Measurements from ENCODE around the gene GRHL1. TPM values are rescaled to one million over a fixed set of nuclear protein-coding genes. Genes with fewer than 3 reads are reported as not detected.

GRHL1 gene
- total and polyA plus RNA-seq, 2 of the 4 experiments (the other 2 are of a cell fraction) = 0.18 to 0.21 TPM

GRCh38 chr2:10041711-10042110 is 90.2 kb downstream of the GRHL1 start:
- no peak overlapping the region for H3K18ac ChIP-seq (ENCODE audit: low read depth, low read length)
- H2AFZ ChIP-seq (replicated peaks; ENCODE audit: low read length, poor library complexity) = no peak overlapping the region
- H3K27me3 ChIP-seq (ENCODE audit: control insufficient read depth, insufficient read depth, low read length) = no peaks in the 10 kb centered on the region
- no peaks in the 10 kb centered on the region for H3K9me3 ChIP-seq (ENCODE audit: control insufficient read depth, insufficient read depth, low read length)
- no peak overlapping the region for H4K5ac ChIP-seq (ENCODE audit: low read depth, low read length)
- no TSS peak for BruUV-seq (replicated peaks)
- no peak overlapping the region for H2BK5ac ChIP-seq (ENCODE audit: low read depth, low read length, poor library complexity, severe bottlenecking)
- H4K91ac ChIP-seq (ENCODE audit: insufficient read depth, low read depth, low read length) = no peak overlapping the region
- dilution Hi-C loops (cut with HindIII; ENCODE audit: low sequenced_read_pairs, unreplicated experiment) = no loop called here
- peaks cover 2% of the 10 kb centered on the region; the same call in 1 of the 2 replicates for H3K4me1 ChIP-seq (ENCODE audit: control insufficient read depth, insufficient read depth, low read length)
- DNase-seq (no peak), ATAC-seq (ENCODE audit: low read depth) (no peak)
- H3K14ac ChIP-seq (replicated peaks; ENCODE audit: low read depth, low read length) = no peak overlapping the region
- no peak overlapping the region for H2BK20ac ChIP-seq (ENCODE audit: low read depth, low read length)
- H3K4me2 ChIP-seq (ENCODE audit: low read depth, low read length) = no peak overlapping the region
- H3K27ac ChIP-seq (ENCODE audit: insufficient read depth, low read length) = no peak overlapping the region
- CTCF ChIA-PET = no interaction called here
- no peak overlapping the region for H3K56ac ChIP-seq (ENCODE audit: extremely low read depth, insufficient read depth, low read length)
- H2AK5ac ChIP-seq (ENCODE audit: low read depth, low read length) = no peak overlapping the region; the same call in 1 of the 2 replicates
- no peak overlapping the region for H2BK120ac ChIP-seq (ENCODE audit: low read depth, low read length)
- in situ Hi-C loops (cut with MboI; ENCODE audit: low sequenced_read_pairs) = loop anchor here (10.0 kb wide), 1 partner anchor 477 kb away; no protein-coding TSS in a partner anchor
- TF ChIP-seq BHLHE40 (IDR thresholded peaks at IDR 0.05; ENCODE audit: low read depth, low read length) (no peak), NFE2L2 (IDR thresholded peaks at IDR 0.05; ENCODE audit: low read depth, low read length) (no peak), ELK1 (IDR thresholded peaks at IDR 0.05; ENCODE audit: borderline replicate concordance, low read depth, low read length) (no peak), CEBPB (IDR thresholded peaks at IDR 0.05; ENCODE audit: low read depth, low read length) (no peak), POLR2A (IDR thresholded peaks at IDR 0.05; ENCODE audit: low read depth, low read length) (no peak), USF2 (IDR thresholded peaks at IDR 0.05; ENCODE audit: low read depth, low read length) (no peak), SMC3 (IDR thresholded peaks at IDR 0.05; ENCODE audit: low read depth, low read length) (no peak), RAD21 (IDR thresholded peaks at IDR 0.05; ENCODE audit: low read length) (no peak), MXI1 (IDR thresholded peaks at IDR 0.05; ENCODE audit: borderline replicate concordance, low read depth, low read length) (no peak), RFX5 (IDR thresholded peaks at IDR 0.05; ENCODE audit: low read depth, low read length) (no peak), CTCF (conservative IDR thresholded peaks at IDR 0.05; ENCODE audit: low read depth, low read length) (no peak), CHD1 (IDR thresholded peaks at IDR 0.05; ENCODE audit: low read depth, low read length) (no peak), RCOR1 (IDR thresholded peaks at IDR 0.05; ENCODE audit: insufficient replicate concordance, low read length) (no peak), FOS (IDR thresholded peaks at IDR 0.05; ENCODE audit: low read depth, low read length) (no peak), MAZ (IDR thresholded peaks at IDR 0.05; ENCODE audit: borderline replicate concordance, low read depth, low read length) (no peak)
- H3K9ac ChIP-seq (ENCODE audit: low read depth, low read length) = no peak overlapping the region
- H3K23ac ChIP-seq (ENCODE audit: low read depth, low read length) = no peak overlapping the region
- peaks cover 5% of the 10 kb centered on the region; the same call in 1 of the 2 replicates for H3K9me1 ChIP-seq (ENCODE audit: insufficient read depth, low read length)
- 83% methylated on average over 5 of the region's 14 CpGs; no CpG with 5 or more reads in 1 of the 2 experiments for WGBS, 2 experiments (ENCODE audit: extremely low coverage in 2 of 2, insufficient read length in 1 of 2)
- POLR2A ChIA-PET (ENCODE audit: unreplicated experiment) = no interaction called here
- no peak overlapping the region for H3K4me3 ChIP-seq (ENCODE audit: insufficient read depth, low read depth, low read length)
- H3K36me3 ChIP-seq (ENCODE audit: control insufficient read depth, insufficient read depth, low read length) = no peaks in the 10 kb centered on the region
- H4K20me1 ChIP-seq (ENCODE audit: insufficient read depth, low read length) = peaks cover 4% of the 10 kb centered on the region; the same call in 1 of the 2 replicates
- H4K8ac ChIP-seq (ENCODE audit: low read depth in 2 of 2, low read length in 2 of 2) = no peak overlapping the region
- peaks cover 0 to 6% of the 10 kb centered on the region in 2 experiments; a peak in 1 of 4 replicates for H3K79me1 ChIP-seq (ENCODE audit: low read depth in 1 of 2, low read length in 2 of 2)
- H3K4ac ChIP-seq (ENCODE audit: low read depth, low read length) = no peak overlapping the region
- intact Hi-C loops (cut with micrococcal nuclease) = loop anchor here (2.0 to 10.0 kb wide), 3 partner anchors 57 to 154 kb away; no protein-coding TSS in a partner anchor
- H2AK9ac ChIP-seq (replicated peaks; ENCODE audit: low read depth, low read length, poor library complexity) = no peak overlapping the region
- H2BK15ac ChIP-seq (ENCODE audit: low read depth, low read length) = no peak overlapping the region; the same call in 2 of the 3 replicates

All from IMR-90 (cell line).